Natural killer cell (primary cell): ENCODE measurements around the gene OVCH2. TPM values are rescaled to one million over a fixed set of nuclear protein-coding genes. Genes with fewer than 3 reads are reported as not detected.

Source experiments
- ATAC-seq, 3 donors: fragments of 150-1000 bp in 2 of 3; fragments of 200-7000 bp in 1 of 3; cut with Tn5 transposase; 1 replicate in 1 of 3; 2 replicates in 2 of 3; pipeline ENCODE4 v1.10.0; 2021; ENCODE audit warnings: mild to moderate bottlenecking in 2 of 3, moderate library complexity in 2 of 3
- DNase-seq, 2 donors: peaks; one replicate each; pipeline versions ENCODE4 v3.0.0 to v3.0.0-alpha.2; 2013 to 2021; ENCODE audit warnings: mixed read lengths in 1 of 2
- H3K27ac ChIP-seq: one replicate; pipeline ENCODE4 v1.5.1; 2013; ENCODE audit warnings: mild to moderate bottlenecking, low read length
- H3K27me3 ChIP-seq: one replicate; pipeline ENCODE4 v1.6.1; 2013; ENCODE audit warnings: low read length; ENCODE audit not compliant: control insufficient read depth, insufficient read depth
- H3K36me3 ChIP-seq: one replicate; pipeline ENCODE4 v1.6.1; 2013; ENCODE audit warnings: low read length; ENCODE audit not compliant: control insufficient read depth, insufficient read depth
- H3K4me1 ChIP-seq: one replicate; pipeline ENCODE4 v1.6.1; 2013; ENCODE audit warnings: low read length; ENCODE audit not compliant: control insufficient read depth, insufficient read depth
- H3K4me3 ChIP-seq: one replicate; pipeline ENCODE4 v1.5.1; 2013; ENCODE audit warnings: low read length
- H3K9me3 ChIP-seq: one replicate; pipeline ENCODE4 v1.6.1; 2013; ENCODE audit warnings: low read length; ENCODE audit not compliant: control insufficient read depth, insufficient read depth
- H3K27ac Mint-ChIP-seq, 2 donors: one replicate each; pipeline ENCODE4 v1.8.0; 2022; ENCODE audit warnings: mild to moderate bottlenecking in 2 of 2, mixed read lengths in 2 of 2, moderate library complexity in 1 of 2
- H3K27me3 Mint-ChIP-seq, 2 donors: one replicate each; pipeline ENCODE4 v1.8.0; 2022; ENCODE audit warnings: low read depth in 2 of 2, mixed read lengths in 2 of 2
- H3K36me3 Mint-ChIP-seq: one replicate; pipeline ENCODE4 v1.8.0; 2022; ENCODE audit warnings: mixed read lengths
- H3K4me1 Mint-ChIP-seq, 2 donors: one replicate each; pipeline ENCODE4 v1.8.0; 2022; ENCODE audit warnings: mixed read lengths in 2 of 2
- H3K4me3 Mint-ChIP-seq: one replicate; pipeline ENCODE4 v1.8.0; 2022; ENCODE audit warnings: mild to moderate bottlenecking, moderate library complexity, mixed read lengths
- H3K9me3 Mint-ChIP-seq, 2 donors: one replicate each; pipeline ENCODE4 v1.8.0; 2022; ENCODE audit warnings: mixed read lengths in 2 of 2
- CTCF ChIP-seq: fragments of 200-600 bp; IDR thresholded peaks from one replicate; pipeline ENCODE4 v1.8.0; 2022; ENCODE audit warnings: antibody characterized with exemption
- WGBS: methylation state at CpG from one replicate; pipeline ENCODE4 v1.1.7; 2013; ENCODE audit warnings: missing lambda C conversion rate; ENCODE audit not compliant: insufficient coverage; 5-methylcytosine and 5-hydroxymethylcytosine counted together
- intact Hi-C: fragments of 100-400 bp; cut with micrococcal nuclease; formaldehyde crosslinking; loops from one replicate; pipeline ENCODE4 v1.14.2; 2022
- total RNA-seq, 4 donors: library from RNA; stranded (reverse); fragments of 120-200 nt in 1 of 4; gene quantifications; one replicate each; pipeline versions ENCODE4 v1.2.3 to v1.2.4, GENCODE V29; 2013 to 2022

Gene OVCH2
- total RNA-seq, 3 donors from 2014 or later (not counting 1 experiment from before 2014, with no cell fraction given) = not detected

DNA sequence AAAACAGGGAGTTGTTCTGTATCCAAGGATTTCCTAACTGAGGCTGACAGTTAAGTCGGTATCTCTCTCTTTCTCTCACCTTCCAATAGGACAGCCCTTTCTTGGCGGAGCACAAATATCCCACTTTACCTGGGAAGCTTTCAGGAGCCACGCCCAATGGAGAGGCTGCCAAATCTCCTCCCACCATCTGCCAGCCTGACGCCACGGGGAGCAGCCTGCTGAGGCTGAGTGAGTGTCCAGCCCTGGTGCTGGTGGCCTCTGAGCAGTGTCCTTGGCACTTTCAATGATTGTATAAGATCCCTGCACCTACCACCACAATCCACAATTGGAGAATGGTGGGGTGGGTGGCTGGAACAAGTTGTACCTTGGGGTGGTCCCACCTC is 66.6 kb downstream of the OVCH2 start:
- ATAC-seq (no peak), DNase-seq (no peak)
- Mint-ChIP-seq H3K27ac (no peak overlapping the region), H3K27me3 (no peaks in the 10 kb centered on the region), H3K4me1 (no peaks in the 10 kb centered on the region), H3K9me3 (no peaks in the 10 kb centered on the region), H3K4me3 (no peak overlapping the region), H3K36me3 (no peaks in the 10 kb centered on the region)
- Histone ChIP-seq H3K36me3 (peaks cover 12% of the 10 kb centered on the region), H3K4me3 (no peak overlapping the region), H3K9me3 (no peaks in the 10 kb centered on the region), H3K27ac (no peak overlapping the region), H3K4me1 (no peaks in the 10 kb centered on the region), H3K27me3 (no peaks in the 10 kb centered on the region)
- 92% methylated on average over 5 of the region's 5 CpGs for WGBS
- no peak for TF ChIP-seq CTCF
- intact Hi-C loops = no loop called here

Other genes with a start within 250 kb of the OVCH2 start
- gene OLFML1, start 221.0 kb downstream of the OVCH2 start, total RNA-seq = not detected
- 10 to 100 TPM; 15.1 to 23.7 (median 23.1) TPM for gene PPFIBP2, start 192.5 kb downstream of the OVCH2 start, total RNA-seq
- 1 to 10 TPM in 1 of 3 donors, under 1 TPM in 2; 0.31 to 1.2 (median 0.55) TPM for gene CYB5R2, start 33.0 kb downstream of the OVCH2 start, total RNA-seq
- gene OR5P2, start 90.5 kb upstream of the OVCH2 start, total RNA-seq = not detected
- gene OR5P3, start 124.4 kb upstream of the OVCH2 start, total RNA-seq = not detected
- not detected for gene OR10A6, start 224.8 kb upstream of the OVCH2 start, total RNA-seq
- not detected for gene OR10A3, start 235.2 kb upstream of the OVCH2 start, total RNA-seq